H1 (cell line): ENCODE results near the gene B4GALT7. TPM values are rescaled to one million over a fixed set of nuclear protein-coding genes. Genes with fewer than 3 reads are reported as not detected.
"Not testable (repeated sequence)": the region's sequence is repeated elsewhere in the genome, so short reads cannot be mapped to it uniquely, and the experiment has no call there.

Experiments
- CTCF ChIA-PET: fragments of 300-600 bp; sonication (Branson Sonifier 250); formaldehyde crosslinking; loops from one replicate; lab custom pipeline; 2021; ENCODE audit not compliant: partially characterized antibody; lab: Charles Lee
- POLR2A ChIA-PET: fragments of 300-600 bp; sonication (Branson Sonifier 250); formaldehyde crosslinking; loops from one replicate; lab custom pipeline; 2021; ENCODE audit warnings: inconsistent platforms; ENCODE audit not compliant: partially characterized antibody; lab: Charles Lee
- DNase-seq, 2 experiments: peaks; one replicate each; pipeline versions ENCODE4 v3.0.0 to v3.0.0-alpha.2; 2010 to 2022; ENCODE audit warnings: low spot score in 2 of 2, low read depth in 1 of 2, mixed read lengths in 1 of 2
- FAIRE-seq: peaks from 2 replicates; lab custom pipeline; 2011; peaks lifted over from hg19 to GRCh38; lab: Jason Lieb, UNC
- H2AFZ ChIP-seq: 2 replicates; pipeline ENCODE4 v1.8.1; 2012; ENCODE audit warnings: low read length, inconsistent platforms
- H2AK5ac ChIP-seq: 2 replicates; pipeline ENCODE4 v1.6.1; 2013; ENCODE audit warnings: low read depth, low read length
- H2BK120ac ChIP-seq: replicated peaks from 2 replicates; pipeline ENCODE3; 2013; ENCODE audit warnings: low read depth, low read length, inconsistent platforms
- H2BK12ac ChIP-seq: 2 replicates; pipeline ENCODE4 v1.6.1; 2013; ENCODE audit warnings: low read depth, low read length
- H2BK15ac ChIP-seq: 2 replicates; pipeline ENCODE4 v1.6.1; 2013; ENCODE audit warnings: low read length
- H2BK20ac ChIP-seq: 2 replicates; pipeline ENCODE4 v1.6.1; 2013; ENCODE audit warnings: low read length
- H2BK5ac ChIP-seq: 2 replicates; pipeline ENCODE4 v1.6.1; 2013; ENCODE audit warnings: low read depth, low read length
- H3K14ac ChIP-seq: 2 replicates; pipeline ENCODE4 v1.6.1; 2013; ENCODE audit warnings: inconsistent platforms; ENCODE audit not compliant: insufficient read length
- H3K18ac ChIP-seq: 2 replicates; pipeline ENCODE4 v1.6.1; 2013; ENCODE audit warnings: low read length; ENCODE audit errors: extremely low read depth
- H3K23ac ChIP-seq: 2 replicates; pipeline ENCODE4 v1.6.1; 2013; ENCODE audit warnings: inconsistent platforms; ENCODE audit not compliant: insufficient read length
- H3K23me2 ChIP-seq: 2 replicates; pipeline ENCODE4 v1.6.1; 2013; ENCODE audit warnings: low read depth, low read length
- H3K27ac ChIP-seq: 2 replicates; pipeline ENCODE4 v1.6.1; 2011; ENCODE audit warnings: low read depth, low read length, inconsistent platforms
- H3K27me3 ChIP-seq, 4 experiments: replicated peaks in 1 of 4; 1 replicate in 1 of 4; 2 replicates in 3 of 4; pipeline versions ENCODE4 v1.6.1 to v1.8.1; 2011 to 2013; ENCODE audit warnings: low read length in 3 of 4, mild to moderate bottlenecking in 3 of 4, inconsistent platforms in 2 of 4, mixed read lengths in 2 of 4, moderate library complexity in 1 of 4; ENCODE audit not compliant: control insufficient read depth in 3 of 4, insufficient read depth in 3 of 4; ENCODE audit errors: extremely low read depth in 1 of 4
- H3K36me3 ChIP-seq, 4 experiments: 2 replicates each; pipeline versions ENCODE4 v1.6.1 to v1.8.1; 2011 to 2013; ENCODE audit warnings: mild to moderate bottlenecking in 4 of 4, low read length in 3 of 4, moderate library complexity in 2 of 4, control low read depth in 1 of 4, inconsistent platforms in 1 of 4; ENCODE audit not compliant: insufficient read depth in 4 of 4, control insufficient read depth in 2 of 4
- H3K4ac ChIP-seq: replicated peaks from 2 replicates; pipeline ENCODE3; 2013; ENCODE audit warnings: low read length, low read depth, mixed read lengths, inconsistent platforms; ENCODE audit not compliant: insufficient read length
- H3K4me1 ChIP-seq, 4 experiments: replicated peaks in 1 of 4; 1 replicate in 1 of 4; 2 replicates in 3 of 4; pipeline versions ENCODE4 v1.6.1 to v1.8.1; 2011 to 2013; ENCODE audit warnings: low read length in 3 of 4, inconsistent platforms in 2 of 4, mixed read lengths in 1 of 4; ENCODE audit not compliant: insufficient read depth in 4 of 4, control insufficient read depth in 3 of 4
- H3K4me2 ChIP-seq, 2 experiments: 2 replicates each; pipeline versions ENCODE4 v1.6.1 to v1.8.1; 2011 to 2013; ENCODE audit warnings: low read depth in 2 of 2, low read length in 2 of 2, control low read depth in 1 of 2, inconsistent platforms in 1 of 2, mild to moderate bottlenecking in 1 of 2; ENCODE audit not compliant: insufficient read depth in 1 of 2
- H3K4me3 ChIP-seq, 4 experiments: fragments of 200-600, 300-600 bp in 1 of 4; sonication (generic), shearing (Covaris generic), sonication (Bioruptor Twin) in 1 of 4; 2 replicates each; pipeline versions ENCODE4 v1.5.1 to v1.8.1; 2011 to 2016; ENCODE audit warnings: low read length in 4 of 4, low read depth in 3 of 4, control low read depth in 2 of 4, inconsistent platforms in 2 of 4, mild to moderate bottlenecking in 2 of 4, mixed read lengths in 1 of 4, moderate library complexity in 1 of 4; ENCODE audit not compliant: insufficient read depth in 2 of 4; ENCODE audit errors: extremely low read depth in 1 of 4
- H3K56ac ChIP-seq: replicated peaks from 2 replicates; pipeline ENCODE3; 2013; ENCODE audit warnings: low read depth, mild to moderate bottlenecking, mixed read lengths, low read length, inconsistent platforms; ENCODE audit not compliant: insufficient read length
- H3K79me1 ChIP-seq: 2 replicates; pipeline ENCODE4 v1.6.1; 2013; ENCODE audit warnings: low read depth, low read length, control low read depth
- H3K79me2 ChIP-seq, 2 experiments: 2 replicates each; pipeline versions ENCODE4 v1.6.1 to v1.8.1; 2012 to 2013; ENCODE audit warnings: low read length in 2 of 2, mild to moderate bottlenecking in 2 of 2, inconsistent platforms in 1 of 2; ENCODE audit not compliant: insufficient read depth in 2 of 2, control insufficient read depth in 1 of 2
- H3K9ac ChIP-seq, 4 experiments: replicated peaks in 1 of 4; 1 replicate in 1 of 4; 2 replicates in 3 of 4; pipeline versions ENCODE4 v1.6.1 to v1.8.1; 2011 to 2013; ENCODE audit warnings: low read depth in 3 of 4, low read length in 3 of 4, control low read depth in 2 of 4, mild to moderate bottlenecking in 2 of 4, moderate library complexity in 2 of 4, inconsistent platforms in 1 of 4; ENCODE audit errors: extremely low read depth in 1 of 4
- H3K9me3 ChIP-seq, 2 experiments: 2 replicates each; pipeline versions ENCODE4 v1.6.1 to v1.8.1; 2012 to 2013; ENCODE audit warnings: mild to moderate bottlenecking in 2 of 2, moderate library complexity in 2 of 2, control low read depth in 1 of 2, inconsistent platforms in 1 of 2, low read depth in 1 of 2, low read length in 1 of 2, mixed read lengths in 1 of 2; ENCODE audit not compliant: insufficient read depth in 2 of 2
- H4K20me1 ChIP-seq, 2 experiments: replicated peaks in 1 of 2; 2 replicates each; pipeline versions ENCODE3 to v1.8.1; 2011 to 2013; ENCODE audit warnings: inconsistent platforms in 2 of 2, low read length in 2 of 2, mild to moderate bottlenecking in 1 of 2; ENCODE audit not compliant: insufficient read depth in 2 of 2, control insufficient read depth in 1 of 2
- H4K5ac ChIP-seq: 2 replicates; pipeline ENCODE4 v1.6.1; 2013; ENCODE audit warnings: low read length, low read depth, mixed read lengths, inconsistent platforms; ENCODE audit not compliant: insufficient read length
- H4K8ac ChIP-seq: 2 replicates; pipeline ENCODE4 v1.8.0; 2013; ENCODE audit warnings: mild to moderate bottlenecking, moderate library complexity, low read length, inconsistent platforms; ENCODE audit not compliant: insufficient read depth; ENCODE audit errors: extremely low read depth
- H4K91ac ChIP-seq: replicated peaks from 2 replicates; pipeline ENCODE3; 2013; ENCODE audit warnings: low read length, mixed read lengths, inconsistent platforms; ENCODE audit not compliant: insufficient read length
- WGBS, 2 experiments: shearing (Covaris generic) in 1 of 2; methylation state at CpG; one replicate each; pipeline versions ENCODE4 v1.1.6 to v1.1.7; 2013 to 2015; ENCODE audit warnings: low lambda C conversion rate in 2 of 2, mixed read lengths in 2 of 2, inconsistent platforms in 1 of 2, low coverage in 1 of 2, missing lambda C conversion rate in 1 of 2; ENCODE audit not compliant: insufficient replicate concordance in 2 of 2, insufficient coverage in 1 of 2, insufficient read length in 1 of 2; ENCODE audit errors: extremely low coverage in 1 of 2, missing lambda C conversion rate in 1 of 2; 5-methylcytosine and 5-hydroxymethylcytosine counted together
- polyA plus RNA-seq, 7 experiments: library from polyadenylated mRNA; depleted of rRNA in 3 of 7; stranded (reverse) in 5 of 7; unstranded in 2 of 7; fragments of >200 nt in 5 of 7; fragments of 200-250 nt in 2 of 7; gene quantifications; 1 replicate in 5 of 7; 2 replicates in 1 of 7; 4 replicates in 1 of 7; pipeline versions ENCODE4 v1.2.1 to v1.2.3, GENCODE V29; 2011 to 2013; ENCODE audit warnings: missing spikeins in 2 of 7, mixed read lengths in 2 of 7
- total RNA-seq: library from RNA; stranded (reverse); fragmentation: NEBNext Ultra II Directional; extraction: Animal tissue kit (Norgen Biotek cat#: 25700); gene quantifications from 2 replicates; pipeline ENCODE4 v1.2.1, GENCODE V29; 2021

Gene B4GALT7
- total and polyA plus RNA-seq, 2 of the 8 experiments (the other 6 are each of a cell fraction or from before 2014, with no cell fraction given), result 18.7 to 31.9 TPM

GRCh38 chr5:177559446-177559941 is 40.4 kb upstream of the B4GALT7 start:
- peaks cover 8 to 12% of the 10 kb centered on the region in 2 experiments for H3K9me3 ChIP-seq
- not testable (repeated sequence) for H3K4me1 ChIP-seq, H3K4me3 ChIP-seq, DNase-seq, H2BK5ac ChIP-seq, H3K27ac ChIP-seq, H3K79me1 ChIP-seq, H3K56ac ChIP-seq, H2AK5ac ChIP-seq, H3K27me3 ChIP-seq, H3K4ac ChIP-seq, H3K36me3 ChIP-seq, H2BK20ac ChIP-seq, H3K18ac ChIP-seq, FAIRE-seq, H2BK12ac ChIP-seq, H4K91ac ChIP-seq, H2BK120ac ChIP-seq, H3K14ac ChIP-seq, H3K79me2 ChIP-seq, H3K23me2 ChIP-seq, H4K20me1 ChIP-seq, H3K23ac ChIP-seq, H4K8ac ChIP-seq, H2AFZ ChIP-seq, H3K9ac ChIP-seq, H4K5ac ChIP-seq, H2BK15ac ChIP-seq, H3K4me2 ChIP-seq
- ChIA-PET CTCF (interaction anchor here (1.5 to 2.6 kb wide), 2 partner anchors 10 to 42 kb away, joined by 3 to 8 read pairs; no protein-coding TSS in a partner anchor), POLR2A (interaction anchor here (1.0 kb wide), 1 partner anchor 36 kb away, joined by 3 read pairs; no protein-coding TSS in a partner anchor)
- 97% methylated on average over 5 of the region's 8 CpGs; no CpG with 5 or more reads in 1 of the 2 experiments for WGBS, 2 experiments
